NOMO-1 treated with dmso at 0.1 percent for 144 hours (cell line): Measurements from ENCODE around the gene EIF4G3.
"Not testable (repeated sequence)": the region's sequence is repeated elsewhere in the genome, so short reads cannot be mapped to it uniquely, and the experiment has no call there.

ENCODE experiments used
- DNase-seq: peaks from one replicate; lab custom pipeline; 2025; ENCODE audit not compliant: unreplicated experiment; lab: John Stamatoyannopoulos, UW

The EIF4G3 gene

DNA sequence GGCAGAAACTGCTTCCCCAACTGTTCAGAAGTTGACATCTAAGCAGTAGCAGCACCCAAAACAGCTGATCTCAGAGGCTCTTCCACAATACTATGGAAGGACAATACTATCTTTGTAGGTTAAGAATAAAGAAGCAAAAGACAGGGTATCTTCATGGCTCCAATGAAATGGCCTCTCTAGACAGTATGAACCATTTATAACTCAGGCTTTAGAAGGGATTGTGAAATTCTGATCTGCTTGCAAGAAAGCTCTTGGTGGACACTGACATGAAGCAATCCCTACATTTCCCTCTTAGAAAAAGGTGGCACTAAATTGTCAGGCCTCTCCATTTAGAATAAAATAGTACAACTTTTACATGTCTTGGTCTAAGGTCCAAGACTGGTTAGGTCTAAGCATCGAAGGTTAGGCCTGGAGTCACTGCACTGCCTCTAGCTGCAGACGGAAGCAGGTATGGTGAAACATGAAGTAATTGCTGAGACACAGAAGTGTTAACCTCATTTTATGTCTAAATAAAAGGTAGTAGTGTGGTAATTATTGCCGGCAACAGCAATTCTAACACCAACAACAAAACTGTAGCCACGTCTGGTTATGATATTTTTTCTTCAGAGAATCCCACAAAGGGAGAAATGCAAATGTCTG lies 339.0 kb downstream of the EIF4G3 start:
- peak; percentile 43 for DNase-seq

DNA sequence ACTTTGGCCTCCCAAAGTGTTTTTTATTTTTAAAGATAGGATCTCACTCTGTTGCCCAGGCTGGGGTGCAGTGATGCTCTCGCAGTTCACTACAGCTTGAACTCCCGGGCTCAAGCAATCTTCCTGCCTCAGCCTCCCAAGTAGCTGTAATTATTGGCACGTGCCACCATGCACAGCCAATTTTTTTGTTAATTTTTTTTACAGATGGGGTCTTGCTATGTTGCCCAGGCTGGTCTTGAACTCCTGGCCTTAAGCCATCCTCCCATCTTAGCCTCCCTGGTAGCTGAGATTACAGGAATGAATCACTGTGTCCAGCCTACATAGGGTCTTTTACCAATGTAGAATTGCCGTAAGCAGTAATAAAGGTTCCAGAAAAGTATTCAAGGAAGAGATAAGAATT lies 340.5 kb downstream of the EIF4G3 start:
- DNase-seq: no peak

- no peak for DNase-seq
Observed at GRCh38 chr1:20834780-20835179, 341.9 kb downstream of the EIF4G3 start.

GRCh38 chr1:20834192-20834591 lies 342.5 kb downstream of the EIF4G3 start:
- no peak for DNase-seq

- no peak for DNase-seq
Observed at GRCh38 chr1:20830378-20830777, 346.3 kb downstream of the EIF4G3 start.

GRCh38 chr1:20829946-20830345 lies 346.8 kb downstream of the EIF4G3 start:
- DNase-seq: no peak

- DNase-seq: no peak
Observed at GRCh38 chr1:20829531-20829930, 347.2 kb downstream of the EIF4G3 start.

DNA sequence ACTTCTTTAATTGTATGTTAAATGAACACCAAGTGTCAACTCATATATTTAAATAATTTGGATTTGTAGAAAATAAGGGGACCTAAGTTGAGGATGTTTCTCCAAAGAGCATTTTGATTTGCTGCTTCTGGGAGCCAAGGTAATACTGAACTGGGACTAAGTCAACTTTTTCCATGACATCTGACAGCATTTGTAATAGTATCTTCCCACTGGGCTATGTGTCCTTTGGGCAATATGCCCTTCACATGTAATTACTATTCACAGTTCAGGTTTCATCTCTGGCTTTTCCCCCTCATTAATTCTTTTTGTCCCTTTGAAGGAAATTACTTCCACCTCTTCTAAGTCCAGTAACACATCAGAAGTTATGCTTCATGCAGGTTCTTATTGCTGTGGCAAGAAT lies 352.9 kb downstream of the EIF4G3 start:
- no peak for DNase-seq

DNA sequence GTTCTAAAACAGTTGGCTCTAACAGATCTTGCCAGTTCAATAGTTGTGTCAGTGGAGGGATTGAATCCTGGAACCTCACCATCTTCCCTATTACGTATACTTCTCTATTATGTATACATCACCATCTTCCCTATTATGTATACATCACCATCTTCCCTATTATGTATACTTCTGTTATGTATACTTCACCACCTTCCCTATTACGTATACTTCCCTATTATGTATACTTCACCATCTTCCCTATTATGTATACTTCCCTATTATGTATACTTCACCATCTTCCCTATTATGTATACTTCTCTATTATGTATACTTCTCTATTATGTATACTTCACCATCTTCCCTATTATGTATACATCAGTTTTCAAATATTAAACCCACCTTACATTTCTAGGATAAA lies 355.2 kb downstream of the EIF4G3 start:
- no peak for DNase-seq

GRCh38 chr1:20819818-20820217 lies 356.9 kb downstream of the EIF4G3 start:
- no peak for DNase-seq

- no peak for DNase-seq
Observed at GRCh38 chr1:20814534-20814871, 362.2 kb downstream of the EIF4G3 start.

DNA sequence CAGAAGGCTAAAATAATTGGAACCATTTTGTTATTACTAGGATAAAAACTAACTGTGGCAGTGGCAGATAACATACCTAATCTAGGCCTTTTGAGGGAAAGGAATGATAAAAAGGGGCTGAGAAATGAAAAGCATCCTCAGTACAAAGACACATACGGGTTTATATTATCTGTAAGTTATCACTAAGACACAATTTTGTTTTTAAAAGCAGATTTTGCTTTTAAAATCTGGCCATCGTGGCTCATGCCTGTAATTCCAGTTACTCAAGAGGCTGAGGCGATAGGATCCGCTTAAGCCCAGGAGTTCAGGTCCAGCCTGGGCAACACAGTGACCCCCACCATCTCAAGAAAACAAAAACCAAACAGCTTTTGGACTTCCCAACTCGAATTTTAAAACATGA lies 364.8 kb downstream of the EIF4G3 start:
- no peak for DNase-seq

GRCh38 chr1:20793236-20793635 lies 383.5 kb downstream of the EIF4G3 start:
- no peak for DNase-seq

DNA sequence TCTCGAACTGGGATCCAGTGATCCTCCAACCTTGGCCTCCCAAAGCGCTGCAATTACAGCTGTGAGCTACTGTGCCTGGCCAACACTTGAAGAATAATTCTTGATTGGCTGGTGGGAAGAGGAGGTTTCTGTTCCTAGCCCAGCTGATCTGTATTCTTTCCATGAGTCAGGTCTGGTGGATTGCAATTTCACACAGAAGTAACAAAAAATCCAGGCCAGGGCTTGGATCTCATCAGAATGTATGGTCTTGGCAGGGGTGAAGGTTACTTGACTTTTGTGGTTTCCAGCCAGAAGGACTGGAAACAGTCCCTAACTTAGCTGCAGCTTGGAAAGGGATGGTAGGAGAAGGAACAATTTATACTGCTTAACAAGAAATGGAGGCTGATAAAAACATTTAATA lies 384.5 kb downstream of the EIF4G3 start:
- DNase-seq: no peak

GRCh38 chr1:20790785-20791184 lies 385.9 kb downstream of the EIF4G3 start:
- DNase-seq: no peak

- not testable (repeated sequence) for DNase-seq
Observed at GRCh38 chr1:20789598-20789997, 387.1 kb downstream of the EIF4G3 start.

GRCh38 chr1:20787840-20788795 lies 388.6 kb downstream of the EIF4G3 start:
- peak; percentile 56 for DNase-seq

- DNase-seq: peak; percentile 40
Observed at GRCh38 chr1:20787029-20787839, 389.5 kb downstream of the EIF4G3 start, which contains the start of gene HP1BP3. HP1BP3 (minus strand) TSS chr1:20787307; CDS start chr1:20780440, 6,867 bp downstream.

DNA sequence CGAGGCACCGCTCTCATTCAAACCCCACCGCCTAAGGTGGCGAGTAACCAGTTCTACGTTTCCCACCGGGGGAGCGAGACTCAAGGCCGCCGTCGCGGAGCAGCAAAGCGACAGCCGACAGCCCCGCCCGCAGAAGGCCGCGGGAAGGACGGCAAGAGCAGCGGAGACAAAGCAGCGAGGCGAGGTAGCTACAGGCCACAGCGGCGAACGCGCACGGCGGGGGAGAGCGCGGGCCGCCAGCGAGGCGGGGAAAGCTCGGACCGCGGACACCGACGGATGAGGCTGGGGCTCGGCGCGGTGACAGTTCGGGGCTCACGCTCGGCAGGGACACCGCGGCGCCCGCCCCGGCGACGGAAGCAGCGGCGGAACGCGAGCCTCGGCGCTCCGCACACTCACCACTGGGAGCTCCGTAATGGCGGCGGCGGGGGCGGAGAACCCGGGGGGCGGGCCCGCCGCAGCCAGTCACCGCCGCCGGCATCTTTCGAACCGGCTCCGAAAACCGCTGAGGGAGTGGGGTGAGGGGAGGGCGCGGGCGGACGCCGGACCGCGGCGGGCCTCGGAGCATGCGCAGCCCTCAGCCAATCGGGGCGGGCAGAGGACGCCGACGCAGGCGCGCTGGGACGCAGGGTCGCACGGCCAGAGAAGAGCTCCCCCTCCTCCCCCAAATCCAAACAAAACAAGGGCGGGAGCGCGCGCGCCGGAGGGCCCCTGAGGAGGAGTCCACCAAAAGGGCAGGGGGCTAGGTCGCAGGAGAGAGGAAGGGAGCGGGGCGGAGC lies 390.3 kb downstream of the EIF4G3 start:
- peak; percentile 94 for DNase-seq

- peak; percentile 47 for DNase-seq
Observed at GRCh38 chr1:20785907-20786252, 390.8 kb downstream of the EIF4G3 start.

DNA sequence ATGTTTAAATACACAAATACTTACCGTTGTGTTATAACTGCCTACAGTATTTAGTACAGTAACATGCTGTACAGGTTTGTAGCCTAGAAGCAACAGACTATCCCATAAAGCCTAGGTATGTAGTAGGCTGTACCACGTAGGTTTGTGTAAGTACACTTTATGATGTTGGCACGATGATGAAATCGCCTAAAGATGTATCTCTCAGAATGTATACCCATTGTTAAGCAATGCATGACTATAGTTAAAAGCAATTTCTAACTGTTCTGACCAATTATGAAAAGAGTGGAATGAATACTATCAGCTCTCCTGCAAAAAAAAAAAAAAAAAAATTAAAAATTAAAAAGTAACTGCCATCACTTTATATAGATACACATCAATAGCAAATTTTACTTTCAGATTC lies 401.0 kb downstream of the EIF4G3 start:
- DNase-seq: no peak
